Astrocyte of the hippocampus (primary cell): ENCODE results near the gene SYNE1.
"Not testable (repeated sequence)": the region's sequence is repeated elsewhere in the genome, so short reads cannot be mapped to it uniquely, and the experiment has no call there.

ENCODE experiments used
- DNase-seq: peaks from one replicate; pipeline ENCODE4 v3.0.0; 2011; ENCODE audit warnings: low read depth, low spot score

Gene SYNE1

DNA sequence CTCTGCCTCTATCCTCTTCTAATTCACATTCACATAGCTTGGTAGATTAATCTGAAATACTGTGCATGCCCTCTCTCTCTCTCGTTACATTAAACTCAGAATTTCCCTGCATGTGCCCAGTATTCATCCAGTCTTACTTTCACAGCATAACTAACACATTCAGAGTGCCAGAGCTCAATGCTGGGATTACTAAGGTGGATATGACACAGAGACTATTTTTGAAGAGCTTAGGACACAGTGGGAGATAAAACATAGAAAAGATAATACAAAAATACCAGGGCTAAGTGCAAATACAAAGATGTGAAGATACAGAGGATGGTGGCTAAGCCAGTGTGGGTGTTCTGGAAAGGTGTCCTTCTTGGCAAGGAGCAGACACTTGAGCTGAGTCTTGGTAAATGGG lies 6.3 kb downstream of the SYNE1 start:
- no peak for DNase-seq

- DNase-seq = no peak
Observed at GRCh38 chr6:152625213-152625612, 11.9 kb downstream of the SYNE1 start.

DNA sequence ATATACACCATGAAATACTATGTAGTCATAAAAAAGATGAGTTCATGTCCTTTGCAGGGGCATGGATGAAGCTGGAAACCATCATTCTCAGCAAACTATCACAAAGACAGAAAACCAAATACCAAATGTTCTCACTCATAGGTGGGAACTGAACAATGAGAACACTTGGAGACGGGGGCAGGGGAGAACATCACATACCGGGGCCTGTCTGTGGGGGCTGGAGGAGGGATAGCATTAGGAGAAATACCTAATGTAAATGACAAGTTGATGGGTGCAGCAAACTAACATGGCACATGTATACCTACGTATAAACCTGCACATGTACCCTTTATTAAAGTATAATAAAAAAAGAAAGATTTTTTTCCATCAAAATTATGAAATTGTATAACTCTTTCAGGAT lies 22.4 kb downstream of the SYNE1 start:
- not testable (repeated sequence) for DNase-seq

GRCh38 chr6:152609125-152609670 lies 28.0 kb downstream of the SYNE1 start:
- no peak for DNase-seq

DNA sequence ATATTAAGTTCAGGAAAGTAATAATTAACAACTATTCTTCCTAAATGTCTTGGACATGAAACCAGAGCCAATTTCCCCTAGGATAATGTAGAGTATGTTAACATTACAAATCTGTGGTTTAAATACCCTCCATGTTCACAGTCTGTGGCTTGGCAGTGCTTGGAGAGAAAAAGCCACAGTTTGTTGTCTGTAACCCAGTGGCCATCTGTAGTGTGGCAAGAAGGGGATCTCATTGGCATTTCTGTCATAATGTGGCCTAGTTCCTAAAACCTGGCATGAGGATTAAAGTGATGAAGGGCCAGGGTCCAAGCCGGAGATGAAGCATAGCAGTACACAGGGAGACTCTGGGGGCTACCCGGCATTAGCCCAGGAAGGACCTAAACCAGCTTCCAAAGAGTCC lies 31.2 kb downstream of the SYNE1 start:
- DNase-seq = peak; percentile 37

- peak; percentile 28 for DNase-seq
Observed at GRCh38 chr6:152605342-152605741, 31.8 kb downstream of the SYNE1 start.

- DNase-seq = no peak
Observed at GRCh38 chr6:152603911-152604310, 33.3 kb downstream of the SYNE1 start.

DNA sequence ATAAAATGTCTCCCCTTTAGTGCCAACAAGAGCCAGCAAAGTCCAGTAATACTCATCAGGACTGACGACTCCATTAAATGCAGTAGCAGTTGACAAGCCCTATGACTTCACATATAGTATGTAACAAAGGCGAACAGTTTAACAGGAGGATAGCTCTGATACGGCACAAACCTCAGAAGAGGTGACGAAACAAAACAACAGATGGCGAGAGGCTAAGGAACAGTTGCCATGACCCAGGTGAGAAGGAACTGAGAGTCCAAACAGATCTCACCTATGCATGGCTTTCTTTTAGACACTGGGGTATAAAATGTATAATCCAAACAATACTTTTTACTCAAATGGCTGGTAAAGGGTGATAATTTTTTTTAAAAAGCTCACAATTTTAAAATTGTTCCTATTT lies 37.1 kb downstream of the SYNE1 start:
- no peak for DNase-seq

GRCh38 chr6:152598901-152599537 lies 38.1 kb downstream of the SYNE1 start:
- no peak for DNase-seq

DNA sequence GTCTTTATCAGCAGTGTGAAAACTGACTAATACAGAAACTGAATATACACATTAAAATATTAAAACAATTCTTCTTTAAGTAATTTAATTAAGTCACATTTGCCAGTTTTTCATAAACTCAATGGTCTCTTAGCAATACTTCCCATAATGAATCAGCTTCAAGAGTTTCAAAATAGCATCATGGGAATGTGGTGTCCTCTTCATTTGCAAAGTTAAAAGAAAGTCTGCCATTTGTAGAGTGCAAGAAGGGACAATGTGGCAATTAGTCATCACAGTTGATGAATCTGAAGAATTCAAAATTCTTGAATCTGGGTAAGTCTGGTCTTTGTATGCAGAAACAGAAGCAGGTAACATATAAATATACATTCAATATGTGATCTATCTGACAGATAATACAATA lies 38.7 kb downstream of the SYNE1 start:
- DNase-seq = no peak

DNA sequence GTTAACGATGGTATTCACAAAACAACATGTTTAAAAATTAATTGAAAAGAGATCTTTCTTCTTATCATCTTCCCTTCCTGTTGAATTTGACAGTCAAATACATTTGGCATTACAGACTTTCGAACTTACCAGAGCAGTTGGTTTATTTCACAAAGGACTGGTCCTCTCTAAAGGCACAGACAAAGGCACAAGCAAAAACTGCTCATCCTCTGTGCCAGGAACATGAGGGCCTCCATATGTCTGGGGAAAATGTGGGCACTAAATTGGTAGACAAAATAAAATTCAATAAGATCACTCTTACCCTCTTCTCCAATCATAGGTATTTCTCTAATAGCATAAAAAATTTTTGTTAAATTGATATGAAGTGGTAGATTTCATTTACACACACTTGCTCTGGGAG lies 40.4 kb downstream of the SYNE1 start:
- no peak for DNase-seq

DNA sequence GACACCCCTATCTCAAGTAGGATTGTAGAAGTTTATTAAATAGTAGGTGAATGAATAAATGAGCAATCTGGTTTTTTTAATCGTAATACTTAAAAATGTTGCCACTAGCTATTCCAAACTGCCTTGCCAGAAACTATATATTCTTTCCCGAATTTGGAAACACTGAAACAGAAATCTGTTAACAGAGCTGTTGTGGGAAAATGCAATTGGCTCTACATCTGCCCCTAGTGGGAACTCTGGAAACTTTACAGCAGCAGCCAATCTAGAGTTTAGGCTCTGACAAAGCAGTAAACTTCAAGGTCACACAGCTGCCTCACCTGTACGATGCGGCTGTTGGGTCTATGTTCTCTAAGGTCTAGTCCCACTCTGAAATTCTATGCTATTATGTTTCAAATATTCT lies 41.7 kb downstream of the SYNE1 start:
- DNase-seq = peak; percentile 12

DNA sequence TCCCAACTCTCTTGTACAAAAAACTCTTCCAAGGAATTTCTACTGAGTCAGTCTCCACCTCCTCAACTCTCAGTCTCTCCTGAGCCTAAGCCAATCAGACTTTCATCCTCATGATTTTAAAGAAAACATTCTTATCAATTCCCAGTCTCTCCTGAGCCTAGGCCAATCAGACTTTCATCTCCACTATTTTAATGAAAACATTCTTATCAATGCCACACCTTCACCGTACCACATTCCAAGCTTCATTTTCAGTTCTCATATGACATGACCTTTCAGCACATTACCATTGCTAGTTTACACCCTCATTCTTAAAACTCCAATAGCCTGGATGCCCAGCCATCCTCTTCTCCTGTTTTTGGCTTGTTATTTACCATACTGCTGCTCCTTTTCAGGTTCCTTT lies 42.5 kb downstream of the SYNE1 start:
- no peak for DNase-seq

GRCh38 chr6:152588456-152588855 lies 48.7 kb downstream of the SYNE1 start:
- DNase-seq = no peak

GRCh38 chr6:152587473-152587872 lies 49.7 kb downstream of the SYNE1 start:
- no peak for DNase-seq

- DNase-seq = no peak
Observed at GRCh38 chr6:152585236-152585635, 51.9 kb downstream of the SYNE1 start.

GRCh38 chr6:152583888-152584287 lies 53.3 kb downstream of the SYNE1 start:
- DNase-seq = no peak

GRCh38 chr6:152576525-152576924 lies 60.6 kb downstream of the SYNE1 start:
- DNase-seq = no peak

- peak; percentile 39 for DNase-seq
Observed at GRCh38 chr6:152575621-152576150, 61.5 kb downstream of the SYNE1 start.

DNA sequence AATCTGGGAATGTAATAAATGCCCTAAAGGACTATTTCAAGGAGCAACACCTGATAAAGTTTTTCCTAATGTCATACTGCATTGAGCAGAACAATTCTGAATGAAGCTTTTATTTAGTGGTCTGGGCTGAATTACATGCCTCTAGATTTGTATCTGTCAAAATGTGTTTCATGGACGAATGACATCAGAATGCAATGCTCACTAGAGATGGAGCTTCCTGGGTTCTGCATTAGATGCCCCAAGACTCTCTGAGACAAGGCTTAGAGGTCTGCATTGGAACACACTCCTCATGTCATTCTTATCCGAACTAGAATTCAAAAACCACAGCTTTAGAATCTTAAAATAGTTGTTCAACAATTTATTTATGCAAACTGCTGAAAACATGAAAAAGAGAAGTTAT lies 62.0 kb downstream of the SYNE1 start:
- peak; percentile 6 for DNase-seq

DNA sequence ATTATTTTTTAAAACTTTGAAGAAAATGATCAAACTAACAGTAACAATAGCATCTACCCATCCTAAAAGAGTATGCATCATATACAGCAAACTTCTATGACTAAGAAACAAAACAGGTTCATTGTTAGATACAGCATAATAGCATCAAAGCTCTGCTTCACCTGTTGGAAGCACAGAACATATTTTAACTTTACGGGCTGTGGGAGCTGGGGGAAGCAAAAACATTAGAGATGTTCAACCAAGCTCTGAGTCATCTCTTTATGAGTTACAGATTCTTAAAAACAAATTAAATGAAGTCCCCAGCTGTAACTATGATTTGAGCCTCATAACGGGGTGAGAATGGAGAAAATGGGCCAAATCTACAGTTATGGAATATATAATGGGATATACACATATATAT lies 63.4 kb downstream of the SYNE1 start:
- no peak for DNase-seq

DNA sequence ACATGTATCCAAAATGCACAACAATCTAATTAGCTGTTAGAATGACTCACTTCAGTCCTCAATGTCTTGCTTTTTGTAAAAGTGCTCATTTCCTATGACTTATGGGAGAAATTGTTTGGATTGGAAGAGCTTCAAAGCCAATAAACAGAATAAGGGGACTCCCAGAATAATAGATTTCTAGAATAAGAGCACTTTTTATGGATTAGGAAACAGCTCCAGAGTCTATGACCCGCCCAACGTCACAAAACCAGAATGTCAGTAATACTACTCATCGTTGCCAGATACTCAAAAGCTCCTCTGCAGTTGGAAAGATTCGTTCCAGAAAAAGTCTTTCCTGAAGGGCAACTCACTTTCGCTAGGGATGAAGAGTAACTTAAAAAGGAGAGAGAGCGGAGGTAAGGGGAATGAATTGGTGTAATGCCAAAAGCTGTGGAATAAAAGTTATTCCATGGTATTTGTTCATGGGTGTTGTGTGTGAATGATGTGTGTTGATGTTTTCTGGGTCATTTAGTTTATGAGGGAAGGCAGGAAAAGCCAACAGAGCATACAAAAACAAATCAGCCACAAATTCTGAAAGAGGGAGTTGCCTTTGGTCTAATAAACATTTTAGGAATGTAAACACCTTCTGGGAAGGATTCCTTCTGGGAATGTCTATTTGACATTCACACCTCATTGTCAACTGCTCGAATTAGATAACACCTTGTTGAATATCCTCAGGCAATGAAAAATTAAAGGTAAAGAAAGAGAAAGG lies 64.6 kb downstream of the SYNE1 start:
- DNase-seq = peak; percentile 39

DNA sequence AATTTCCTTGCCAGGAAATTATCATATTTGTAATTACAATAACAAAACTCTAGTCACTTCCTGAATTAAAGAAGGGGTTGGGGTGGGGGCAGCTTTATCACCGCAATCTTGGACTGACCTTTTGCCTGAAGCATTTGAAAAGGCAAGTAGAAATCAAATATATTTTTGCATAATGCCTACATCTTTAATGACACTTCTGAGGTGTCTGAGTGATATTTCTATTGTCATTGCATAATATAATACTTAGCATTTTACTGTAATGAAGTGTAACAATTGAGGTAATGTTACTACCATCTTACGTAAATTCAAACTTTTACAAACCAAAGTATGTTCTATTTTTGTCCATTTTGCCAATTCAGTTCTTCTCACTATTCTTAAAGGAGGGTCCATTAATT lies 65.2 kb downstream of the SYNE1 start:
- DNase-seq = no peak
